ENCODE data around the gene ADAM15.

ADAM15 gene

GRCh38 chr1:155052439-155053395 lies 1.6 kb downstream of the ADAM15 start:
- DNase-seq = no peak

DNA sequence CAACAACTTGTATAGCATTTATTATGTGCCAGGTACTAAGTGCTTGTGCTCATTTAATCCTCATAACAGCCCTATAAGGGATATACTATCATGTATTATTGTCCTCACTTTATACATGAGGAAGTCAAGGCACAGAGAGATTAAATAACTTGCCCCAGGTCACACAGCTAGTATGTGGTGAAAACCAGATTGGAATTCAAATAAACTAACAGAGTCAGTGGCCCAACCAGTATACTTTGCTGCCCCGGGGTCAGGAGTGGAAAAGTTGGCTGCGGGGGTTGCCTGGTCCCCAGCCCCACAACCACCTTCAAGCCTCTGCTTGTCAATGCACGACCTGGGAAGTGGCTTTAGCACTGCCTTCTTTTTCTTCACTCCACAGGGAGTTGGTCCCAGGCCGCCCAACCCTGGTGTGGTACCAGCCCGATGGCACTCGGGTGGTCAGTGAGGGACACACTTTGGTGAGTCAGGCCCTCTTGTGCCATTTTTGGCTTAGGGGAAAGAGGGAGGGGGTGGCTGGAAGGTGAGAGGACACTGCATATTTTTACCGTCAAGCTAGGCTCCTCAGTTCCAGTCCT lies 2.5 kb downstream of the ADAM15 start:
- no peak for DNase-seq

GRCh38 chr1:155057104-155057503 lies 6.0 kb downstream of the ADAM15 start:
- DNase-seq = no peak

- no peak for DNase-seq
Measured at GRCh38 chr1:155057788-155058211, 6.7 kb downstream of the ADAM15 start.

GRCh38 chr1:155060736-155061135 lies 9.6 kb downstream of the ADAM15 start:
- DNase-seq = no peak

- peak; percentile 12 to 67 for DNase-seq
Measured at GRCh38 chr1:155061381-155062150, 10.4 kb downstream of the ADAM15 start.

- DNase-seq = no peak
Measured at GRCh38 chr1:155062151-155062686, 11.1 kb downstream of the ADAM15 start.

GRCh38 chr1:155062702-155063411 lies 11.7 kb downstream of the ADAM15 start:
- DNase-seq = no peak

- DNase-seq = peak in 1 of 2 donors; percentile 44
Measured at GRCh38 chr1:155063550-155064110, 12.5 kb downstream of the ADAM15 start, which contains the start of gene EFNA4. TSS of gene EFNA4 (plus strand) at chr1:155063740. CDS start at chr1:155063824, 84 bp downstream.

DNA sequence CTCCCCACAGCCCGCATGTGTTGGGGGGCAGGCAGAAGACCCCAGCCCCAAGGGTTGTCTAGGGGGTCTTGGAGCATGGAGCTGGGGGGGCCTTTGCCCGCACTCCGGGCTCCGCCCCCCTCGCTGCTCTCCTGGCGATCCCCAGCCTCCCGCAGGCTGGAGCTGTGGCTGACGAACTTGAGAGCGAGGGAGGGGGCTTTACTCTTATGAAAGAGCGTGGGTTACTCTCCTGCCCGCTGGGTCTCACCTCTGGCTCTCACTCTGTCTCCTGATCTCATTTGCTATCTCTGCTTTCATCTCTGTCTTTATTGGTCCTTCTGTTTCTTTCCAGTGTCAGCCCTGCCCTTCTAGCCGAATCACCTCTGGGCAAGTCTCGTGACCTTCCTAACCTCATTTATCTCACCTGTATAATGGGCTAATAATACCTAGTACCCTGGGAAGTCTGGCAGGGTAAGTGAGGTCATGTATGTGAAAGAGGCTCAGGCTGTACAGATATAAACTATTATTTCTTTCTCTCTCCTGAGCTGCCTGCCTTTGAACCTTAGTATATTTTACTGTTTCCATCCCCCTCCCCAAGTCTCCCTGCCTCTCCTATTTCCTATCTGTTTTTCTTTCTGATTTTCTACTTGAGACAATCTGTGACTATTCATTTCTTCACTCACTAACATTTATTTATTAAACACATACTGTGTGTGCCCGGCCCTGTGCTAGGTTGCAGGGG lies 13.2 kb downstream of the ADAM15 start:
- DNase-seq = no peak

DNA sequence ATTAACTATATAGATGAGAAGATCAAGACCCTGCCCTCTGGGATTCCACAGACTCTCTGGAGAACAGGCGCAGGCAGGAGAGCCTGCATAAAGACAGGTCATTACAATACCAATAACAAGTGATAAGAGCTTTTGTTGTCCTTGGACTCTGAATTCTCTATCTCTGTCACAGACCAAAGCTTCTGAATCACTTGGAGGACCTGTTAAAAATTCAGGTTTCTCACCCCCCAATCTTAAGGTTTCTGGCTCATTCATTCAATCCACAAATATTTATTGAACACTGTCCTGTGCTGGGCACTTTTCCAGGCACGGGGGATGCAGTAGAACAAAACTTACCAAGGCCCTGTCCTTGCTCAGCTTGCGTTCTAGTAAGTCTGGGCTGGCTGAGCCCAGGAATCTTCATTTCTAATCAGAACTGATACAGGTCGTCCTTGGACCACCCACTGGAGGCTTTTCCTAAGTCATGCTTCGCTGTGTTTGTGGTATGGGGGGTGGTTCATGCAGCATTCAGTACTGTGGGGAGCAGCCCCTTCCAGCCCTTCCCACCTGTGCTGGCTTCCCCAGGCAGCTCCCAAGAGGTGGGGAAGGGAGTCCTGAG lies 13.8 kb downstream of the ADAM15 start:
- no peak for DNase-seq

GRCh38 chr1:155066777-155067176 lies 15.7 kb downstream of the ADAM15 start:
- DNase-seq = no peak

DNA sequence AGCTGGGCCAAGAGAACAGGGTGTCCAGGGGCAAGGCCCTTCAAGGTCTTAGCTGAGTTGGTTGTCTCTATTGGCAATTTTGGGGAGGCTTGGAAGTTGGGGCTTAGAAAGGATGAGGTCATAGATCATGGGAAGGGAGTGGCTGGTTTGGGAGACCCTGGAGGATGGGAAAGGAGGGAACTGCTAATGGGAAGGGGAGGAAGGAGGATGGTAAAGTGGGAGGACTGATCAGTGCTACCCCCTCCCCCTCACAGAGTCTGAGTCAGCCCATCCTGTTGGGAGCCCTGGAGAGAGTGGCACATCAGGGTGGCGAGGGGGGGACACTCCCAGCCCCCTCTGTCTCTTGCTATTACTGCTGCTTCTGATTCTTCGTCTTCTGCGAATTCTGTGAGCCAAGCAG lies 17.5 kb downstream of the ADAM15 start:
- no peak for DNase-seq

DNA sequence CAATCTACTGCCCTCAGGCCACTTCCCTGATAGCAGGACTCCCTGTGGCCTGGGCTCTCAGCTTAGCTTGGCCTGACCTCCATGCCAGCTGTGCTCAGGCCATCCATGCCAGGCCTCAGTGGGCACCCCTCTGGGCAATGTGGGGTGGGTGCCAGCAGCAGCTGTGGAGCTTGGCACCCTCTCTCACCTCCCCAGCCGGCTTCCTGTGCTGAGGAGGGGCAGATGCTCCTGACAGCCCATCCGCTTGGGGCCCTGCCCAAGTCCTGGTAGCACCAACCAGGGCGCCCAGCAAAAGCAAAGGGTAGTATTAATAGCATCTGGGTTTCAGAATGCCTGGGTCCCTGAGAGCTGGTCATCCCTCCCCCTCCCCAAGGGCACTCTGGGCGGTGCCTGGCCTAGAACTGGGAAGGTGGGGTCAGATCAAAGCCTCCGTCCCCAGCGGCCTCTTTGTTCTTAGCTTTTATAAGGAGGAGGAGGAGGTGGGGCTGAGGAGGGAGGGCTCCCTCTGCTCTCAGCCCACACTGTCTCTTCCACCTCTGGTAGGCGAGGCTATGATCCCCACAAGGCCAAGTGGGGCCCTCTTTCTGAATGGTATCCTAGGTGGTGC lies 18.5 kb downstream of the ADAM15 start:
- DNase-seq = no peak

DNA sequence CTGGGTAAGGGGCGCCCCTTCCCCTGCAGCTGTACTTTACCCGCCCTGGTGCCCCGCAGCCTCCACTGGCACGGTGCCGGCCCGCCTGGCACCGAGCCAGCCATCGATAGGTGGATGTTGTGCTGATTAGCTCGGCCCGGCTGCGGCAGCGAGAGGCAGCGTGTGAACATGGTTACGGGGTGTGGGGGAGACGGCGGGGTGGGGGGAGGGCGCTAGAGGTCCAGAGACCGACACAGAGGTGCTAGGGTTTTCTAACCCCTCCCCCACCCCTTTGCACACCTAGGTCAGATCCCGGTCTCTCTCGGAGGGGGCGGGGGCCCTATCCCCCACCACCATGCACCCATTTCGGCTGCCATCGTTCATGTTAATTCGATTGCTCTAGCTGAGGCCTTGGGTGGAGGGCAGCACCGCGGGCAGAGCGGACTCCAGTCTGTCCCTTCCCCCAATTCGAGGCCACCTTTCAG lies 19.1 kb downstream of the ADAM15 start:
- no peak for DNase-seq

DNA sequence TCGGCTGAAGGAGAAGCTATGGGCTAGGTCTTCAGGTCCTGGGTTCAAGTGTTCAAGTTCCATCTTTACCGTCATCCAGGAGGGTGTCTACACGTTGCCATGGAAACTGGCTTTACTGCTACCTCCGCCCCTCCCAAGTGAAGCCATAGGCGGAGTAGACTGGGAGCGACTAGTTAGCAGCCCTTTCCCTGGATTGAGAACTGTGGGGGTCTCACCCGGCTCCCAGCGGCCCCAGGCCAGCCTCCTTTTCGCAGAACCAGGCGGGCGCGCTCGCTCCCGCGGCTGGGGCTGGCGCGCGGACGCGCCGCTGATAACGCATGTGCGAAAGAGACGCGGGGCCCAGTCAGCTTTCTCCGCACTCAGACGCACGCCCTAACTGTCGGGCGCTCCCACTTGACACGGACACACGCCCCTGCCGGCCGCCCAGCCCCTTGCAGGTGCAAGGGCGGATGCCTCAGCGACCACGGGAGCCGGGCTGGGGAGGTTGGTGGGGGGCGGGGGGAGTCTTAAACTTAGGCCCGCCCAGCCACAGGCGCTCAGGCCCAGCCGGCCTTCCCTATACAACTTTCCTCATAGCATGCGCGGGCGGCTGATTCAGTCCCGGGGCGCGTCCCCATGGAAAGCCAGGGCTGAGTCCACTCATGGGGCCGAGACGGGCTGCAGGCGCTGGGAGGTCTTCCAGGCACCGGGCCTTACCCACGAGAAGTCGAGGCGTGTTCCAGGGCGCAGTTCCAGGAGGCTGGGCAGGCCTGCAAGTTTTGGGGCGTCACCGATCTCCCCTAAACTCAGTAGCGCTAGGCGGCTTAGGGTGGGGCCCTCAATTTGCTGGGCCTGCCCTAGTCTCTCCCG lies 19.8 kb downstream of the ADAM15 start:
- DNase-seq = peak; percentile 45 to 55

DNA sequence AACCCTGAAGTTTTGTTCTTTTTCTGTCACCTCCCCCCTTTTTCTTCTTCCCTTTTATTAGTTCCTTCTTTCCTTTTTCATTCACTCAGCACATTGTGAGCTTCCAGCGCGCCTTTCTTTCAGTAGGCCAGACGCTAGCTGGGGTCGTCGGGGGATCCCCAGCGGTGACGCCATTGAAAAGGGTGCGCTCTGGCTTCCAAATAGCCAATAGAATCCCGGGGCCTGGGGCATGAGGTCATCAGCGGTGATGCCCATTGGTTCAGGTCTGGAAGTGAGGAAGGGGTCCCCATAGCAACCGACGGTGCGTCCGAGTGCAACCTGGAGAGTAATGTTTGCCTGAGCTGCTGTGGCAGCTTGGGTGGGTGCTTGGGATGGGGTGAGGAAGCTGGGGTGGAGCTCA lies 20.6 kb downstream of the ADAM15 start:
- no peak for DNase-seq

DNA sequence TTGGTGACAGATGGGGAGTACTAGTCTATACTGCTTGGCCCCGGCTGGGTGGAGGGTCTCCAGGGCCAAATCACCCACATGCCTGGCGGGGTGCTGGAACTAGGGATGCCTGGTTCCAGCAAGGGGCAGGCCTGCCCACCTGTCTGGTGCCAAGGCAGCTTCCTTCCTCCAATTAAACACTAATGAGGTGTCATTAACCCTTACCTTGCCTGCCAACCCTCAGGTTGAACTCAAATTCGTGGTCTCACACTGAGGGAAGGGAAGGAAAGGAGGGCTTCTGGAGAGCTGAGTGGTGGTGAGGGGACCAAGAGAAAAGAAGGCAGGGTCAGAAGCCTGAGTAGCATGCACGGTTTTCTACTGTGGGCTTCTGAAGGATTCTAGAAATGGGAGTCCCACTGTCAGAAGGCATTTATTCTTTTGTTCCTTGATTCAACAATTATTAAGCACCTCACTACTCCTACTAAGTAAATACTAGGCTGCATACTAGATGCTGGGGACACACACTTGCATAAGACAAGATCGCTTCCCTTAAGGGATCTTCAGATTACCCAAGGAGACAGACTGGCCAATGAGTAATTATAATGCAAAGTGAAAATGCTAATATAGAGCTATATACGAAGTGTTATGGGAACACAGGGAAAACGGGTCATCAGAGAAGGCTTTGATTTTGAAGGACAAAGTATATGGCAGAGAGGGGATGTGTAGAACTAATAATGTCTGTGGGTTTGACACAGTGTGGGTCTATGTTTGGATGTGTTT lies 21.6 kb downstream of the ADAM15 start:
- DNase-seq = no peak

All from hippocampal formation (tissue), 2 donors.